ENCODE data around the gene LAGE3.

LAGE3 gene

GRCh38 chrX:154478728-154479622 lies at the start of gene LAGE3:
Gene LAGE3, minus strand, starts transcription at chrX:154479281. Its CDS starts 366 bp downstream, at chrX:154478915.
- DNase-seq: peak; percentile 87 to 95
- H3K9me3 ChIP-seq: no peaks in the 10 kb centered on the region
- intact Hi-C loops (cut with DNase I; ENCODE audit: low total_unique reads): no loop called here
- peaks cover 0 to 9% (median 4%) of the 10 kb centered on the region in 4 donors for H3K4me1 ChIP-seq
- peak within 1 kb of the TSS; percentile 81 for H3K27ac ChIP-seq
- no peaks in the 10 kb centered on the region for H3K27me3 ChIP-seq
- peaks cover 0 to 8% (median 0%) of the 10 kb centered on the region in 3 donors for H3K36me3 ChIP-seq
- no peak for TF ChIP-seq CTCF (IDR thresholded peaks at IDR 0.05)
- H3K4me3 ChIP-seq: peak within 1 kb of the TSS; percentile 55 to 62

- Histone ChIP-seq H3K27ac (peak overlapping the region; percentile 60 to 73), H3K27me3 (no peaks in the 10 kb centered on the region), H3K9me3 (no peaks in the 10 kb centered on the region), H3K4me1 (peaks cover 0 to 25% (median 6%) of the 10 kb centered on the region in 4 donors), H3K4me3 (peak overlapping the region; percentile 23 to 47), H3K36me3 (peaks cover 0 to 10% (median 0%) of the 10 kb centered on the region in 3 donors)
- intact Hi-C loops (cut with DNase I; ENCODE audit: low total_unique reads): no loop called here
- TF ChIP-seq CTCF (IDR thresholded peaks at IDR 0.05): peak; percentile 39 to 48
- DNase-seq: peak; percentile 80 to 86
Measured at GRCh38 chrX:154526901-154527675, 48.0 kb upstream of the LAGE3 start.

- Histone ChIP-seq H3K27me3 (no peaks in the 10 kb centered on the region), H3K36me3 (no peaks in the 10 kb centered on the region), H3K27ac (peak overlapping the region in 1 of 2 donors; percentile 73), H3K9me3 (no peaks in the 10 kb centered on the region), H3K4me1 (peaks cover 0 to 14% (median 4%) of the 10 kb centered on the region in 4 donors), H3K4me3 (no peak overlapping the region)
- intact Hi-C loops (cut with DNase I; ENCODE audit: low total_unique reads): no loop called here
- no peak for TF ChIP-seq CTCF (IDR thresholded peaks at IDR 0.05)
- DNase-seq: no peak
Measured at GRCh38 chrX:154525606-154526490, 46.8 kb upstream of the LAGE3 start.

GRCh38 chrX:154519389-154519788 lies 40.3 kb upstream of the LAGE3 start:
- Histone ChIP-seq H3K27me3 (no peaks in the 10 kb centered on the region), H3K36me3 (no peaks in the 10 kb centered on the region), H3K27ac (no peak overlapping the region), H3K9me3 (no peaks in the 10 kb centered on the region), H3K4me1 (peaks cover 0 to 19% (median 0%) of the 10 kb centered on the region in 4 donors), H3K4me3 (no peak overlapping the region)
- TF ChIP-seq CTCF (IDR thresholded peaks at IDR 0.05): no peak
- intact Hi-C loops (cut with DNase I; ENCODE audit: low total_unique reads): no loop called here
- DNase-seq: no peak

Measured in tibial artery (tissue), 4 donors.